HG03039 (cell line): ENCODE data around the gene CHMP4A.
"Not testable (repeated sequence)": the region's sequence is repeated elsewhere in the genome, so short reads cannot be mapped to it uniquely, and the experiment has no call there.

Experiments
- ATAC-seq: cut with Tn5 transposase; IDR thresholded peaks from one replicate; pipeline ENCODE4 v1.9.1; 2021; ENCODE audit warnings: mild to moderate bottlenecking, moderate library complexity; ENCODE audit not compliant: unreplicated experiment

CHMP4A gene

GRCh38 chr14:24226473-24226872 lies 13.2 kb upstream of the CHMP4A start:
- no peak for ATAC-seq

- no peak for ATAC-seq
Observed at GRCh38 chr14:24224618-24225071, 11.4 kb upstream of the CHMP4A start.

- ATAC-seq, result not testable (repeated sequence)
Observed at GRCh38 chr14:24222987-24223386, 9.7 kb upstream of the CHMP4A start.

- no peak for ATAC-seq
Observed at GRCh38 chr14:24219521-24219920, 6.2 kb upstream of the CHMP4A start.

- no peak for ATAC-seq
Observed at GRCh38 chr14:24219080-24219479, 5.8 kb upstream of the CHMP4A start.

- not testable (repeated sequence) for ATAC-seq
Observed at GRCh38 chr14:24216876-24217275, 3.6 kb upstream of the CHMP4A start.

GRCh38 chr14:24216345-24216699 lies 3.0 kb upstream of the CHMP4A start:
- no peak for ATAC-seq

- peak; percentile 55 for ATAC-seq
Observed at GRCh38 chr14:24215495-24216344, 2.4 kb upstream of the CHMP4A start, which contains the start of gene MDP1. Gene MDP1 (minus strand): TSS chr14:24216066. CDS start chr14:24215955, 111 bp downstream.

- no peak for ATAC-seq
Observed at GRCh38 chr14:24213866-24214662, 776 bp upstream of the CHMP4A start.

GRCh38 chr14:24211311-24211710 lies 2.0 kb downstream of the CHMP4A start:
- ATAC-seq, result no peak

- ATAC-seq, result no peak
Observed at GRCh38 chr14:24207625-24208024, 5.7 kb downstream of the CHMP4A start.

- no peak for ATAC-seq
Observed at GRCh38 chr14:24207104-24207551, 6.2 kb downstream of the CHMP4A start.

- no peak for ATAC-seq
Observed at GRCh38 chr14:24206260-24207103, 6.8 kb downstream of the CHMP4A start.

- no peak for ATAC-seq
Observed at GRCh38 chr14:24204163-24205146, 8.8 kb downstream of the CHMP4A start.

GRCh38 chr14:24203249-24203886 lies 9.9 kb downstream of the CHMP4A start:
- not testable (repeated sequence) for ATAC-seq

- not testable (repeated sequence) for ATAC-seq
Observed at GRCh38 chr14:24202538-24202937, 10.8 kb downstream of the CHMP4A start.

- ATAC-seq, result no peak
Observed at GRCh38 chr14:24198814-24199524, 14.3 kb downstream of the CHMP4A start.

GRCh38 chr14:24197056-24197450 lies 16.2 kb downstream of the CHMP4A start:
- no peak for ATAC-seq
